Tibial nerve (tissue), 4 donors: Measurements from ENCODE around the gene NDFIP2. TPM values are rescaled to one million over a fixed set of nuclear protein-coding genes. Genes with fewer than 3 reads are reported as not detected.

Experiments used
- DNase-seq, 2 donors: peaks; one replicate each; pipeline ENCODE4 v3.0.0-alpha.2; 2019; ENCODE audit warnings: low spot score in 2 of 2
- H3K27ac ChIP-seq, 4 donors: fragments of 200-600 bp; sonication (generic) in 3 of 4; one replicate each; pipeline ENCODE4 v1.5.1; 2017 to 2019; ENCODE audit warnings: mild to moderate bottlenecking in 1 of 4
- H3K27me3 ChIP-seq, 2 donors: fragments of 200-600 bp; sonication (generic) in 1 of 2; one replicate each; pipeline versions ENCODE4 v1.5.1 to v1.6.0; 2017 to 2019
- H3K36me3 ChIP-seq, 3 donors: fragments of 200-600 bp; sonication (generic); one replicate each; pipeline ENCODE4 v1.5.1; 2018 to 2019
- H3K4me1 ChIP-seq, 4 donors: fragments of 200-600 bp; sonication (generic) in 3 of 4; one replicate each; pipeline ENCODE4 v1.5.1; 2017 to 2019
- H3K4me3 ChIP-seq, 4 donors: fragments of 200-600 bp; sonication (generic) in 3 of 4; one replicate each; pipeline ENCODE4 v1.5.1; 2017 to 2019; ENCODE audit warnings: mild to moderate bottlenecking in 1 of 4, moderate library complexity in 1 of 4
- H3K9me3 ChIP-seq, 4 donors: fragments of 200-600 bp; sonication (generic) in 3 of 4; one replicate each; pipeline ENCODE4 v1.5.1; 2017 to 2019
- CTCF ChIP-seq, 5 experiments: fragments of 200-600 bp in 3 of 5; fragments of 450-650 bp in 2 of 5; sonication (generic) in 3 of 5; IDR thresholded peaks; one replicate each; pipeline ENCODE4 v1.5.1; 2016 to 2019; ENCODE audit warnings: antibody characterized with exemption in 5 of 5, mild to moderate bottlenecking in 3 of 5, moderate library complexity in 2 of 5
- EP300 ChIP-seq, 2 donors: sonication (generic); formaldehyde crosslinking; IDR thresholded peaks; one replicate each; pipeline ENCODE4 v1.6.1; 2017; ENCODE audit warnings: antibody characterized with exemption in 2 of 2, mild to moderate bottlenecking in 1 of 2
- POLR2A ChIP-seq, 2 donors: fragments of 450-650 bp; IDR thresholded peaks; one replicate each; pipeline ENCODE4 v1.6.1; 2017; ENCODE audit warnings: antibody characterized with exemption in 2 of 2, mild to moderate bottlenecking in 2 of 2, moderate library complexity in 2 of 2
- WGBS, 2 donors: methylation state at CpG; one replicate each; pipeline ENCODE4 v1.1.5; 2018; 5-methylcytosine and 5-hydroxymethylcytosine counted together
- total RNA-seq, 4 donors: library from RNA; depleted of rRNA; stranded (reverse); fragments of >200 nt; gene quantifications; one replicate each; pipeline ENCODE4 v1.1.0, GENCODE V29; 2016

Gene NDFIP2
- total RNA-seq, 4 donors from 2014 or later: 17.9 to 20.7 (median 19.0) TPM

GRCh38 chr13:79451500-79451962 lies 29.4 kb upstream of the NDFIP2 start:
- no peaks in the 10 kb centered on the region for H3K4me1 ChIP-seq
- WGBS, 2 donors: 34 to 38% methylated on average over 3 of the region's 3 CpGs

GRCh38 chr13:79452239-79452913 lies 28.6 kb upstream of the NDFIP2 start:
- no peak overlapping the region for H3K4me3 ChIP-seq
- H3K27ac ChIP-seq: no peak overlapping the region
- TF ChIP-seq EP300 (IDR thresholded peaks at IDR 0.05) (no peak), POLR2A (IDR thresholded peaks at IDR 0.05) (no peak), CTCF (IDR thresholded peaks at IDR 0.05) (no peak)
- H3K27me3 ChIP-seq: no peaks in the 10 kb centered on the region
- H3K4me1 ChIP-seq: no peaks in the 10 kb centered on the region
- 68 to 77% methylated on average over 3 of the region's 3 CpGs for WGBS, 2 donors
- H3K36me3 ChIP-seq: no peaks in the 10 kb centered on the region
- DNase-seq: no peak
- H3K9me3 ChIP-seq: no peaks in the 10 kb centered on the region

More at GRCh38 chr13:79451500-79451962, 29.4 kb upstream of the NDFIP2 start:
- no peaks in the 10 kb centered on the region for H3K36me3 ChIP-seq
- H3K9me3 ChIP-seq: no peaks in the 10 kb centered on the region
- no peak overlapping the region for H3K27ac ChIP-seq
- no peak for DNase-seq
- H3K4me3 ChIP-seq: no peak overlapping the region
- TF ChIP-seq CTCF (IDR thresholded peaks at IDR 0.05): no peak
- no peaks in the 10 kb centered on the region for H3K27me3 ChIP-seq

DNA sequence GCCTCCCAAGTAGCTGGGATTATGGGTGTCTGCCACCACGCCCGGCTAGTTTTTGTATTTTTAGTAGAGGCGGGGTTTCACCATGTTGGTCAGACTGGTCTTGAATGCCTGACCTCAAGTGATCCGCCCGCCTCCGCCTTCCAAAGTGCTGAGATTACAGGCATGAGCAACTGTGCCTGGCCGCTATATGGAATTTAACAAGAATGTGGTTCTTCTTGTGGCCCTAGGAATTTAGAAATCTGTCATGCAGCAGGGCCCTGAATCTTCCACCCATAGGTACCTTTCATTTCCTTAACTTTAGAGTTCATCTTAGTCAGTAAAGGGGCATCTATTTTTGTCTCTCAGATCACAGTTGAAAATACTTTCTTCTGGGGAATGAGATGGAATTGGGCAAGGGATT lies 25.6 kb upstream of the NDFIP2 start:
- 94 to 95% methylated on average over 7 of the region's 7 CpGs for WGBS, 2 donors
- H3K4me1 ChIP-seq: no peaks in the 10 kb centered on the region
- no peak overlapping the region for H3K4me3 ChIP-seq
- DNase-seq: no peak
- TF ChIP-seq POLR2A (IDR thresholded peaks at IDR 0.05) (no peak), EP300 (IDR thresholded peaks at IDR 0.05) (no peak), CTCF (IDR thresholded peaks at IDR 0.05) (no peak)
- no peak overlapping the region for H3K27ac ChIP-seq
- H3K36me3 ChIP-seq: no peaks in the 10 kb centered on the region
- H3K9me3 ChIP-seq: no peaks in the 10 kb centered on the region
- no peaks in the 10 kb centered on the region for H3K27me3 ChIP-seq

DNA sequence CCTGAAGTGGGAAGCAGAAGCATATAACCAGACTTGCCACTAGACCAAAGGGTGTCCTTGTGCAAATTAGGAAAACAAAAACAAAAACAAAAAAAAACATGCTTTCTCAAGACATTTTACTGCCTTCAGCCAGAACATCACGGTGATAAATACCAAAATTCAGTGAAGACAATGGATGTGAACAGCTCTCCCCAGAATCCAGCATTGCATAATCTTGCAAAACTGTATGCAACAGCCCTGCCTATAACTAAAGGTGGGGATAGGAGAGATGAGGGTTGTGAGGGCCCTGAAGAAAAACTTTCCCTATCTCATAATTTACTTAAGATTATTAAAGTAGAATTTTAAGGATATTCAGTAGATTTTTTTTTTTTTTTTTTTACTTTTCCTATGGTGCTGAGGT lies 24.9 kb upstream of the NDFIP2 start:
- no peaks in the 10 kb centered on the region for H3K27me3 ChIP-seq
- 68 to 79% methylated on average over 1 of the region's 1 CpG for WGBS, 2 donors
- no peak for DNase-seq
- H3K9me3 ChIP-seq: no peaks in the 10 kb centered on the region
- no peak overlapping the region for H3K4me3 ChIP-seq
- no peaks in the 10 kb centered on the region for H3K4me1 ChIP-seq
- TF ChIP-seq POLR2A (IDR thresholded peaks at IDR 0.05) (no peak), CTCF (IDR thresholded peaks at IDR 0.05) (no peak), EP300 (IDR thresholded peaks at IDR 0.05) (no peak)
- H3K36me3 ChIP-seq: no peaks in the 10 kb centered on the region
- no peak overlapping the region for H3K27ac ChIP-seq

GRCh38 chr13:79456656-79457365 lies 24.1 kb upstream of the NDFIP2 start:
- Histone ChIP-seq H3K9me3 (no peaks in the 10 kb centered on the region), H3K27me3 (no peaks in the 10 kb centered on the region), H3K27ac (no peak overlapping the region), H3K36me3 (no peaks in the 10 kb centered on the region), H3K4me3 (no peak overlapping the region), H3K4me1 (no peaks in the 10 kb centered on the region)
- 81 to 83% methylated on average over 1 of the region's 1 CpG for WGBS, 2 donors
- TF ChIP-seq EP300 (IDR thresholded peaks at IDR 0.05) (no peak), POLR2A (IDR thresholded peaks at IDR 0.05) (no peak), CTCF (IDR thresholded peaks at IDR 0.05) (no peak)
- DNase-seq: no peak
